ENCODE data around the gene HGS. TPM values are rescaled to one million over a fixed set of nuclear protein-coding genes. Genes with fewer than 3 reads are reported as not detected.

HGS gene
- polyA plus RNA-seq, 1 experiment: 71.5 TPM

DNA sequence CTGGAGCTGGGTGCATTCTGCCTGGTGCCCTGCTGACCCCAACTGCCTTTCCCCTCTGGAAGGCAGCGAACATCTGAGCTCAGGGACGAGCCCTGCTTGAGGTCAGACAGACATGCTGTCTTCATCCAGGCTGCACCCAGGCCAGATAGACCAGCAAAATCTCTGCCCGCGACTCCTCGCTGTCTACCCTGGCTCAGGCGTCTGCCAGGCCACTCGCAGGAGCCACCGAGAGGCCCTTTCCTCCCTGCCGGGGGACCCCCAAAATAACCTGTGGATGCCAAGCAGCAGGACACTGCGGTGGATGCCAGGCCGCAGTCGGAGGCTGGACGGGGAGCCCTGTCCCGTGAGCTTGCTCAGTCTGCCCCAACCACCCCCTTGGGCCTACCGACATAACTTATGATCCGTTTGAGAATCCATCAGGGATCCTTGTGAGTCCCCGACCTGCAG, 25.0 kb downstream of the HGS start:
- H3K27ac ChIP-seq (ENCODE audit: low read depth, low read length): no peak overlapping the region
- no peak overlapping the region for H3K4me3 ChIP-seq (ENCODE audit: low read depth, low read length)
- DNase-seq (ENCODE audit: low read depth, low spot score): no peak
- H3K27me3 ChIP-seq (ENCODE audit: control insufficient read depth, insufficient read depth, low read length): no peaks in the 10 kb centered on the region
- TF ChIP-seq, protein P1, sequence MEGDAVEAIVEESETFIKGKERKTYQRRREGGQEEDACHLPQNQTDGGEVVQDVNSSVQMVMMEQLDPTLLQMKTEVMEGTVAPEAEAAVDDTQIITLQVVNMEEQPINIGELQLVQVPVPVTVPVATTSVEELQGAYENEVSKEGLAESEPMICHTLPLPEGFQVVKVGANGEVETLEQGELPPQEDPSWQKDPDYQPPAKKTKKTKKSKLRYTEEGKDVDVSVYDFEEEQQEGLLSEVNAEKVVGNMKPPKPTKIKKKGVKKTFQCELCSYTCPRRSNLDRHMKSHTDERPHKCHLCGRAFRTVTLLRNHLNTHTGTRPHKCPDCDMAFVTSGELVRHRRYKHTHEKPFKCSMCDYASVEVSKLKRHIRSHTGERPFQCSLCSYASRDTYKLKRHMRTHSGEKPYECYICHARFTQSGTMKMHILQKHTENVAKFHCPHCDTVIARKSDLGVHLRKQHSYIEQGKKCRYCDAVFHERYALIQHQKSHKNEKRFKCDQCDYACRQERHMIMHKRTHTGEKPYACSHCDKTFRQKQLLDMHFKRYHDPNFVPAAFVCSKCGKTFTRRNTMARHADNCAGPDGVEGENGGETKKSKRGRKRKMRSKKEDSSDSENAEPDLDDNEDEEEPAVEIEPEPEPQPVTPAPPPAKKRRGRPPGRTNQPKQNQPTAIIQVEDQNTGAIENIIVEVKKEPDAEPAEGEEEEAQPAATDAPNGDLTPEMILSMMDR (IDR thresholded peaks at IDR 0.05; ENCODE audit: low read depth, low read length): no peak
- CTCF ChIA-PET: no interaction called here
- H3K9me3 ChIP-seq (ENCODE audit: control insufficient read depth, insufficient read depth, low read length): no peaks in the 10 kb centered on the region
- POLR2A ChIA-PET: interaction anchor here (0.8 kb wide), 1 partner anchor 152 kb away, joined by 4 read pairs; the partner anchor contains the start of gene P4HB

DNA sequence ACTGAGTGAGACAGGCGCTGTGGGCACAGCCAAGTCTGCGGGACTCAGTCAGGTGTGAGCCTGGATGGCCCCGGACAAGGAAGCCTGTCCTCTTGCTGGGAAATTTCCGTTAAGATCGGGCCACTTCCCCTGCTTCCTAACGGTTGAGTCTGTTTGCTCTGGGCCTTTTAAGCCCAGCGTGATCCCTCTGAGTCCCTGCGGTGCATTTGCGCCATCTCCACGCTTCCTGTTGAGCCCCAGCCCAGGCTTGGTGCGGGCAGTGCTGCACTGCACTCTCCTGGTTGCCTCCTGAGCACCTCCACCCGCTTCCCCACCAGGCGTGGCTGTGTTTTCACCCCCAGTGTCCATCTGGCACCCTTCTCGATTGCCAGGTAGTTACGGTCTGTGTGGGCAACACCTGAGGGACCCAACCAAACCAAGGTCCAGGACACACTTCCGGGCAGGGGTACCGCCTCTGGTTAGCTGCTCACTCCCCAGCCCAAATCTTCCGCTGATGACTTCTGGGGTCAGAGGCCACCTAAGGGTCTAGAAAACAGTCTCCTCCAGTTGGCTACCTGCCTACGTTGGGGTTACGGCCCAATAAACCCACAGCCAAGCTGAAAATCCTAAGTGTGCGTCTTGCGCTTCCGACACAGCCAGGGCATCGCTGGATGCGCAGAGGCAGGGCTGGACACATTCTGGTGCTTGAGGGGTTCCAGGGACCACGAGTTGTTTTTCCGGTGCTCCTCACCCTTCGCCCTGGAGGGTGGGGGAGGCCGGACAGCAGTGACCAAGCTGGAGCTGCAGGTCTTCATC, 26.9 kb downstream of the HGS start:
- H3K4me3 ChIP-seq (ENCODE audit: low read depth, low read length): no peak overlapping the region
- no peak for DNase-seq (ENCODE audit: low read depth, low spot score)
- CTCF ChIA-PET: no interaction called here

DNA sequence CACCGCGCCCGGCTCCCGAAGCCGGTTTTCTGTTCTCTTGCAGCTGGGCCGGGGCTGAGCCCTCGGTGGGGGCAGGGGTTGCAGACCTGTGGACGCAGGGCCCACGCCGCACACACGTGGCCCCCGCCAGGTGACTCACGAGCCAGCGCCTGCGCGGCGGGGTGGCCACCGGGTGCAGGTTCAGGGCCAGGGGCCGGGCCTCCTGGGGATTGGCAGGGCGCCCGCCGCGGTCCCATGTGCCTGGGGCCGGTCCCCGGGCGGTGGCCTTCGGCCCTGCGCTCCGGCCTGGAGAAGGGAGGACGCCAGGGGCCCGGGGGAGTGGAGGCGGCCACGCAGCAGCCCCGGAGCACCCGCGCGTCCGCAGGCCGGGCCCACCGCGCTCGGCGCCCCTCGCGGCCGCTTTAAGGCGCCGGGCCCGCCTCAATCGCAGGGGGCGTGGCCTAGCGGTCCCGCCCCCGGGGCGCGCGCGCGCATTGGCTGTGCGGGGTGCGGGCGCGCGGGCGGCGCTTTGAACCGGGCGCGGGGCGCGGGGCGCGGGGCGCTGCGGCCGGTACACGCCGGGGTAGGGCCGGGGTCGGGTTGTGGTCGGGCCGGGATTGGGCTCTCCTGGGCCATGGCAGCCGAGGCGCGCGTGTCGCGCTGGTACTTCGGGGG, 28.1 kb downstream of the HGS start, which contains the start of gene SLC25A10:
TSS of gene SLC25A10 (plus strand) at position 471 of the 654 bp plus-strand sequence. CDS start at position 614, 143 bp downstream.
- ChIA-PET CTCF (interaction anchor here (0.7 kb wide), 1 partner anchor 121 kb away, joined by 3 read pairs; the partner anchor contains the start of gene MCRIP1), POLR2A (interaction anchor here (0.7 to 1.5 kb wide), 5 partner anchors 9 to 500 kb away, joined by 3 to 12 read pairs (median 6); partner anchors contain the start of genes ARL16, HGS and MRPL12)
- H3K4me3 ChIP-seq (ENCODE audit: low read depth, low read length): peak within 1 kb of the TSS; percentile 66
- no peaks in the 10 kb centered on the region for H3K9me3 ChIP-seq (ENCODE audit: control insufficient read depth, insufficient read depth, low read length)
- TF ChIP-seq, protein P1 (IDR thresholded peaks at IDR 0.05; ENCODE audit: low read depth, low read length): no peak
- H3K27ac ChIP-seq (ENCODE audit: low read depth, low read length): no peak within 1 kb of the TSS
- H3K27me3 ChIP-seq (ENCODE audit: control insufficient read depth, insufficient read depth, low read length): no peaks in the 10 kb centered on the region
- DNase-seq (ENCODE audit: low read depth, low spot score): no peak

More for the DNA sequence above, 26.9 kb downstream of the HGS start:
- TF ChIP-seq, protein P1 (IDR thresholded peaks at IDR 0.05; ENCODE audit: low read depth, low read length): no peak
- POLR2A ChIA-PET: interaction anchor here (0.9 to 1.2 kb wide), 2 partner anchors 8 to 27 kb away, joined by 3 to 6 read pairs; partner anchors contain the start of genes ARL16, HGS and MRPL12
- Histone ChIP-seq H3K9me3 (ENCODE audit: control insufficient read depth, insufficient read depth, low read length) (no peaks in the 10 kb centered on the region), H3K27ac (ENCODE audit: low read depth, low read length) (no peak overlapping the region), H3K27me3 (ENCODE audit: control insufficient read depth, insufficient read depth, low read length) (no peaks in the 10 kb centered on the region)

DNA sequence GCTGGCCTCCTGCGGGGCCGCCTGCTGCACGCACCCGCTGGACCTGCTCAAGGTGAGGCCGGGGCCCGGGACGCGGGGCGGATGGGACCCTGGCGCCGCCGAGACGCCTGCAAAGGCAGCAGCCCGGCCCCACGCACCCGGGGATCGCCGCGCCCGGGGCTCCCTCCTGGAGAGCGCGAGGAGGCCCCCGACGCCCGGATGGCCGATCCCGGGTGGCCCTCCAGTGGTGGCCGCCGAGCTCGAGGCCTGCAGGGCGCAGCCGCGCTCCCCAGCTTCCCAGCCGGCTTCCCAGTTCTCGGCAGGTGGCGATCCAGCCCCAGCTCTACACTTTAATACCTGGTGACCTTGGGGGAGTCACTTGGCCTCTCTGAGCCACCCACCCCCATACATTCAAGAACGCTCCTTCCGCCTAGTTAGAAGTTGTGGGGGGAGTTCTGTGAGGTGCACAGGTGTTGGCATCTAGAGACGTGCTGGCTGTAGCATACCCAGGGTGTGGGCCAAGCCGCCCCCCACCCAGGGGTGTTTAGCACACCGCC, 28.7 kb downstream of the HGS start:
- no peak for DNase-seq (ENCODE audit: low read depth, low spot score)
- H3K9me3 ChIP-seq (ENCODE audit: control insufficient read depth, insufficient read depth, low read length): no peaks in the 10 kb centered on the region
- ChIA-PET CTCF (no interaction called here), POLR2A (interaction anchor here (1.1 to 1.5 kb wide), 4 partner anchors 9 to 130 kb away, joined by 3 to 12 read pairs (median 6); partner anchors contain the start of genes MCRIP1 and MRPL12)
- H3K27ac ChIP-seq (ENCODE audit: low read depth, low read length): no peak overlapping the region
- H3K27me3 ChIP-seq (ENCODE audit: control insufficient read depth, insufficient read depth, low read length): no peaks in the 10 kb centered on the region
- H3K4me3 ChIP-seq (ENCODE audit: low read depth, low read length): peak overlapping the region; percentile 66
- TF ChIP-seq, protein P1 (IDR thresholded peaks at IDR 0.05; ENCODE audit: low read depth, low read length): peak; percentile 21; the same call in 1 of the 2 replicates

Data from AG04450 (cell line).